Stomach (tissue), 9 donors: ENCODE data around the gene FAM234B. TPM values are rescaled to one million over a fixed set of nuclear protein-coding genes. Genes with fewer than 3 reads are reported as not detected.

Source experiments
- DNase-seq, 2 donors: peaks; one replicate each; pipeline versions ENCODE4 v3.0.0 to v3.0.0-alpha.2; 2013 to 2019
- H3K27ac ChIP-seq, 5 donors: fragments of 200-600 bp in 4 of 5; sonication (generic) in 4 of 5; one replicate each; pipeline ENCODE4 v1.5.1; 2013 to 2019; ENCODE audit warnings: mild to moderate bottlenecking in 1 of 5, moderate library complexity in 1 of 5
- H3K27me3 ChIP-seq, 3 donors: fragments of 200-600 bp; sonication (generic); one replicate each; pipeline ENCODE4 v1.5.1; 2017 to 2019; ENCODE audit warnings: mixed run types in 1 of 3
- H3K36me3 ChIP-seq, 4 donors: fragments of 200-600 bp; sonication (generic); 1 replicate in 3 of 4; 2 replicates in 1 of 4; pipeline ENCODE4 v1.5.1; 2016 to 2019
- H3K4me1 ChIP-seq, 4 donors: fragments of 200-600 bp; sonication (generic); one replicate each; pipeline ENCODE4 v1.5.1; 2016 to 2019
- H3K4me3 ChIP-seq, 4 donors: fragments of 200-600 bp; sonication (generic) in 3 of 4; one replicate each; pipeline ENCODE4 v1.5.1; 2016 to 2019; ENCODE audit warnings: mild to moderate bottlenecking in 1 of 4
- H3K9me3 ChIP-seq, 4 donors: fragments of 200-600 bp; sonication (generic); one replicate each; pipeline ENCODE4 v1.5.1; 2016 to 2019
- EP300 ChIP-seq: sonication (generic); formaldehyde crosslinking; IDR thresholded peaks from one replicate; pipeline ENCODE4 v1.6.1; 2017; ENCODE audit warnings: antibody characterized with exemption
- POLR2A ChIP-seq, 4 donors: fragments of 450-650 bp; IDR thresholded peaks; one replicate each; pipeline ENCODE4 v1.6.1; 2016; ENCODE audit warnings: antibody characterized with exemption in 4 of 4, control low read depth in 2 of 4, mild to moderate bottlenecking in 1 of 4, moderate library complexity in 1 of 4
- POLR2AphosphoS5 ChIP-seq, 3 donors: sonication (generic); formaldehyde crosslinking; IDR thresholded peaks; one replicate each; pipeline ENCODE4 v1.6.1; 2016; ENCODE audit warnings: antibody characterized with exemption in 3 of 3
- WGBS, 5 donors: extraction: QIAGEN DNeasy Blood & Tissue Kit in 3 of 5; methylation state at CpG; one replicate each; pipeline versions ENCODE4 v1.1.5 to v1.1.7; 2013 to 2018; 5-methylcytosine and 5-hydroxymethylcytosine counted together
- intact Hi-C: fragments of 100-400 bp; cut with DNase I; formaldehyde crosslinking; loops from one replicate; pipeline ENCODE4 v1.15.1; 2023; ENCODE audit warnings: low total_unique reads
- polyA plus RNA-seq, 3 donors: library from polyadenylated mRNA; stranded (reverse); fragments of 200-250 nt; gene quantifications; one replicate each; pipeline ENCODE4 v1.2.3, GENCODE V29; 2013
- total RNA-seq, 5 donors: library from RNA; depleted of rRNA; stranded (reverse); fragments of >200 nt; gene quantifications; one replicate each; pipeline versions ENCODE4 v1.1.0 to v1.2.3, GENCODE V29; 2014 to 2016
- TF ChIP-seq, protein P1 (sequence below), 7 experiments: fragments of 450-650 bp in 4 of 7; fragments of 200-600 bp in 3 of 7; sonication (generic) in 3 of 7; IDR thresholded peaks; one replicate each; pipeline ENCODE4 v1.5.1; 2016 to 2019; ENCODE audit warnings: antibody characterized with exemption in 7 of 7, control low read depth in 2 of 7, mild to moderate bottlenecking in 1 of 7
- donor health status: healthy with polysubstance abuse.
- donor health status: Bipolar disorder and iron deficiency.
- donor health status: healthy.

FAM234B gene
- total and polyA plus RNA-seq, 8 donors: 0.87 to 6.2 (median 2.5) TPM; not detected in 2

DNA sequence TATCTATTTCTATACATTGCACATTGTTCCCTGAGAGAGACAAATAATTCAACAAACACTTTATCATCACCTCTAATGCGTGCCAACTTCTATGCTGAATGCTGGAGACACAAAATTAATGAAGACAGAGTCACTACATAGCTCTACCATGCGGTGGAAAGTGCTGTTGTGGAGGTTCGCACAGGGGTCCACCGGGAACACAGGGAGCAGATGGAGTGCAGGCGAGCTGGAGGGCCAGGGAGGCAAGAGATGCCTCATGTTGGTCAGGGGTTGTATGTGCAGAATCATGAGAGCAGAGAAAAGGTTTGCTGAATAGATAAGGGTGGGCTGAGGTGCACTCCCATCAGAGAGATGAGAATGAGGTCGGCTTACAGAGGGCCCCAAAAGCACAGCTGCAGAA is 25.2 kb downstream of the FAM234B start:
- Histone ChIP-seq H3K4me3 (no peak overlapping the region), H3K27ac (no peak overlapping the region), H3K36me3 (peaks cover 0 to 80% (median 53%) of the 10 kb centered on the region in 4 donors), H3K27me3 (no peaks in the 10 kb centered on the region), H3K4me1 (no peaks in the 10 kb centered on the region), H3K9me3 (no peaks in the 10 kb centered on the region)
- intact Hi-C loops: no loop called here
- no peak for DNase-seq
- TF ChIP-seq EP300 (no peak), POLR2A (IDR thresholded peaks at IDR 0.05) (no peak), POLR2AphosphoS5 (IDR thresholded peaks at IDR 0.05) (no peak)
- TF ChIP-seq, protein P1, sequence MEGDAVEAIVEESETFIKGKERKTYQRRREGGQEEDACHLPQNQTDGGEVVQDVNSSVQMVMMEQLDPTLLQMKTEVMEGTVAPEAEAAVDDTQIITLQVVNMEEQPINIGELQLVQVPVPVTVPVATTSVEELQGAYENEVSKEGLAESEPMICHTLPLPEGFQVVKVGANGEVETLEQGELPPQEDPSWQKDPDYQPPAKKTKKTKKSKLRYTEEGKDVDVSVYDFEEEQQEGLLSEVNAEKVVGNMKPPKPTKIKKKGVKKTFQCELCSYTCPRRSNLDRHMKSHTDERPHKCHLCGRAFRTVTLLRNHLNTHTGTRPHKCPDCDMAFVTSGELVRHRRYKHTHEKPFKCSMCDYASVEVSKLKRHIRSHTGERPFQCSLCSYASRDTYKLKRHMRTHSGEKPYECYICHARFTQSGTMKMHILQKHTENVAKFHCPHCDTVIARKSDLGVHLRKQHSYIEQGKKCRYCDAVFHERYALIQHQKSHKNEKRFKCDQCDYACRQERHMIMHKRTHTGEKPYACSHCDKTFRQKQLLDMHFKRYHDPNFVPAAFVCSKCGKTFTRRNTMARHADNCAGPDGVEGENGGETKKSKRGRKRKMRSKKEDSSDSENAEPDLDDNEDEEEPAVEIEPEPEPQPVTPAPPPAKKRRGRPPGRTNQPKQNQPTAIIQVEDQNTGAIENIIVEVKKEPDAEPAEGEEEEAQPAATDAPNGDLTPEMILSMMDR (IDR thresholded peaks at IDR 0.05): no peak
- WGBS, 5 donors: 87 to 95% (median 94%) methylated on average over 6 of the region's 6 CpGs

- WGBS, 5 donors: 78 to 89% (median 85%) methylated on average over 10 of the region's 10 CpGs
- Histone ChIP-seq H3K9me3 (no peaks in the 10 kb centered on the region), H3K27me3 (no peaks in the 10 kb centered on the region), H3K4me1 (no peaks in the 10 kb centered on the region), H3K27ac (no peak overlapping the region), H3K36me3 (peaks cover 4 to 83% (median 61%) of the 10 kb centered on the region in 4 donors), H3K4me3 (no peak overlapping the region)
- intact Hi-C loops: no loop called here
- TF ChIP-seq POLR2AphosphoS5 (IDR thresholded peaks at IDR 0.05) (no peak), POLR2A (IDR thresholded peaks at IDR 0.05) (no peak), EP300 (no peak)
- TF ChIP-seq, protein P1 (IDR thresholded peaks at IDR 0.05): no peak
- no peak for DNase-seq
Observed at GRCh38 chr12:13071305-13072280, 27.4 kb downstream of the FAM234B start.

- intact Hi-C loops: no loop called here
- 54 to 73% (median 68%) methylated on average over 3 of the region's 3 CpGs for WGBS, 5 donors
Observed at GRCh38 chr12:13073173-13073572, 29.0 kb downstream of the FAM234B start.

GRCh38 chr12:13074396-13075117 is 30.4 kb downstream of the FAM234B start:
- Histone ChIP-seq H3K4me3 (no peak overlapping the region), H3K27ac (no peak overlapping the region), H3K4me1 (no peaks in the 10 kb centered on the region), H3K9me3 (no peaks in the 10 kb centered on the region), H3K27me3 (no peaks in the 10 kb centered on the region), H3K36me3 (peaks cover 4 to 62% (median 39%) of the 10 kb centered on the region in 4 donors)
- 87 to 93% (median 89%) methylated on average over 3 of the region's 3 CpGs for WGBS, 5 donors
- no peak for DNase-seq
- intact Hi-C loops: no loop called here
- TF ChIP-seq, protein P1 (IDR thresholded peaks at IDR 0.05): no peak
- TF ChIP-seq POLR2AphosphoS5 (IDR thresholded peaks at IDR 0.05) (no peak), EP300 (no peak), POLR2A (IDR thresholded peaks at IDR 0.05) (no peak)

More at GRCh38 chr12:13073173-13073572, 29.0 kb downstream of the FAM234B start:
- DNase-seq: no peak
- no peaks in the 10 kb centered on the region for H3K4me1 ChIP-seq
- no peak overlapping the region for H3K4me3 ChIP-seq
- H3K27me3 ChIP-seq: no peaks in the 10 kb centered on the region
- no peak overlapping the region for H3K27ac ChIP-seq
- peaks cover 4 to 72% (median 51%) of the 10 kb centered on the region in 4 donors for H3K36me3 ChIP-seq
- H3K9me3 ChIP-seq: no peaks in the 10 kb centered on the region
- TF ChIP-seq, protein P1 (IDR thresholded peaks at IDR 0.05): no peak
- TF ChIP-seq POLR2AphosphoS5 (IDR thresholded peaks at IDR 0.05) (no peak), EP300 (no peak), POLR2A (IDR thresholded peaks at IDR 0.05) (no peak)
